Stimulated activated CD8-positive, alpha-beta memory T cell treated with anti-CD3 and anti-CD28 coated beads, Interleukin-15, amount 100 ng/mL, for 1 hour (primary cell): Measurements from ENCODE around the gene LGALS4.
"Not testable (repeated sequence)": the region's sequence is repeated elsewhere in the genome, so short reads cannot be mapped to it uniquely, and the experiment has no call there.

Experiments used
- DNase-seq: peaks from one replicate; pipeline ENCODE4 v3.0.0-alpha.2; 2020; ENCODE audit warnings: low read depth

Gene LGALS4

GRCh38 chr19:38821230-38821825, 8.6 kb upstream of the LGALS4 start:
- not testable (repeated sequence) for DNase-seq

DNA sequence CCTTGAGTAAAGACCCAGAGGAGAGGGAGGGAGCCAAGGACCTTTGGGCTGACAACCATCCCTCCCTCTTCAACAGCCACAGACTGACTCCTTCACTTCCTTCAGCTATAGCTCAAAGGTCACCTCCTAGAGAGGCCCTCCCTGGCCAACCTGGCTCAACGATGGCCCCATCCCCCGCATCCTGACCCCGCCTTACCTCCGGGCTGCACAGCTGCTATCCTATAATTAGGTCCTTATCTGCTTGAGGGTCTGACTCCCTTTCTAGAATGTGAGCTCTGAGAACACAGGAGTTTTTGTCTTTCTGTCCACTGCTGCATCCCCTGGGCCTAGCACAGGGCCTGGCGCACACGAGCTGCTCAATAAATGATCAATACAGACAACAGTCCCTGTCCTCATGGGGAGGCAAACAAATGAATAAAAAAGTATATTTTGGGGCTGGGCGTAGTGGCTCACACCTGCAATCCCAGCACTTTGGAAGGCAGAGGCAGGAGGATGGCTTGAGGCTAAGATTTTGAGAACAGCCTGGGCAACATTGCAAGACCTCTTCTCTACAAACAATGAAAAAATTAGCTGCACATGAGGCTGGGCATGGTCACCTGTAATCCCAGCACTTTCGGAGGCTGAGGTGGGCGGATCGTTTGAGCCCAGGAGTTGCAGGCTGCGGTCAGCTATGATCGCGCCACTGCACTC, 6.6 kb upstream of the LGALS4 start:
- DNase-seq, result no peak

DNA sequence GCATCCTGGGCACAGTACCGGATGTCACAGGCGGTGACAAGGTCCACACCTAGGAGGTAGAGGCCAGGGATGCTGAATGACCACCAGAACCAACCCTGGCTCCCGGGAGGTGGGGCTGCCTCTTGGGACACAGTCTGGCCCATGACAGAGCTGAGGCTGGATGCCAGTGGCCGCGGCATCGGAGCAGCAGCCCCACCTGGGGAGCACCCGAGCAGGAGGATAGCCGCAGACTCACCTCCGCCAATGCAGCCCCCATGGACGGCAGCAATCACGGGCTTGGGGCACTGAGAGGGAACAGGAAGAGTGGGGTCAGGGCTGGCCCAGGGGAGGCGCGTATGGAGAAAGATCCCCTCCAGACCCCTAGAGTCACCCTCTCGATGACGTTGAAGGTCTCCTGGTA, 4.3 kb upstream of the LGALS4 start:
- no peak for DNase-seq

DNA sequence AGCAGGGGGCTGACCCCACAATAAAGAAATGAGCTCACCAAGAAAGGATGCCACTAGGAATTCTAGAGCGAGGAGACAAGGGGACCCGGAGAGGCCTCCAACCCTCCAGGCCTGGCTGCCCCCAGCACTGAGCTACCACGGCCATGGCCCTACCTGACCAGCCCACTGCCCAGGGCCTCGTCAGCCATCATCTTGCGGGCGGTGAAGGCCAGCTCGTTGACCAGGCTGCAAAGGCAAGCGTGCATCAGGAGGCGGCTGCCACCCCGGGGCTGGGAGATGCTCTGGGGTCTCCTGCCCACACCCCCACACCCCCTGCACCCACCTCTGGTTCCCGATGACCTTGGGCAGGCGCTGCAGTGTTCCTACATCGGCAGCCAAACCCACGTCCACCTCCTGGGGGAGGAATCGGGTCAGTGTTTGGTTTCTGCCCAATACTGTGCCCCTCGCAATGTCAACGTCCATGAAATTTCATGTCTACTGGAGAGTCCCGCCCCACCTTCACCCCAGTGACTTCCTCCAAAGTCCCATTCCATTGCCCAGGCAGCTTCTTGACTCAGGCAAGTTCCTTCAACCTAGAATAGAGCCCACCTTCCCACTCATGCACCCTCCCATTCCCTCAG, 3.5 kb upstream of the LGALS4 start:
- no peak for DNase-seq

DNA sequence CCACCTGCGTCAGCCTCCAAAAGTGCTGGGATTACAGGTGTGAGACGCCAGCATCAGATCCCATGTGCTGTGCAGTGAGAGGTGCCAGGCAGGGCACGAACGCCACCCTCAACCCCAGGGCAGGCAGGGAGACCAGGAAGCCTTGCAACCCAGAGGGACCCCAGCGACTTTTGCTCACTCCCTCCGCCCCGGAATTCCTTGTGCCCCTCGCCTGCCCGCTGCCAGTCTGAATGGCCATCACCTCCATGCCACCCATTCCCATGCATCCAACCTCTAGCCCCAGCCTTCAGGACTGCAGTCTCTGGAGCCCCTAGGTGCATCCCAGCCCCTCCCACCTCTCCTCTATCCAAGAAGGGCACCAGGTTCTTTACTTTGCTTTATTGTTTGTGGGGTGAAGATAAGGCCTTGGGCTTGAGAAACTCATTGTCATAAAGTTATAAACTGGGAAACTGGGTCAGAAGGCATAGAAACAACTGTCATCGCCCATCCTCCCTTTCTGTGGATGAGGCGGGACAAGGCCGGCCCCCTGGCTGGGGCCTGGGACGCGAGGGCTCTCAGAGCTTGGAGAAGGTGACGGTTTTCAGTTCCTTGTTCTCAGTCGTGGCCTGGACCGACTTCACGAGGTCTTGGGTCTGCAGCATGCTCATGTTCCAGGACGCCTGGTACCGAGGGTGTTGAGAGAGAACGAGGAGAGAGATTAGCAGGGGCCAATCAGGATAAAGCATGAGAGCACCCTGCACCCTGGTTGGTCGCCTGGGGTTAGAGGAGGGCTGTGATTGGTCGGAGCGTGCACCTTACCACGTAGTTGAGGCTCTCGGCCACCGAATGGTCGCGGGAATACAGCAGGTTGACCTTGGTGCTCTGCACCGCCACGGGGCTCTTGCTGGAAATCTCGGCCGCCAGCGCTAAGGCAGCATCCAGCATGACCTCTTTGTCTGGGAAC, 2.6 kb upstream of the LGALS4 start:
- DNase-seq, result no peak

- DNase-seq, result not testable (repeated sequence)
These were observed 1.2 kb upstream of the LGALS4 start for GRCh38 chr19:38813932-38814331.

DNA sequence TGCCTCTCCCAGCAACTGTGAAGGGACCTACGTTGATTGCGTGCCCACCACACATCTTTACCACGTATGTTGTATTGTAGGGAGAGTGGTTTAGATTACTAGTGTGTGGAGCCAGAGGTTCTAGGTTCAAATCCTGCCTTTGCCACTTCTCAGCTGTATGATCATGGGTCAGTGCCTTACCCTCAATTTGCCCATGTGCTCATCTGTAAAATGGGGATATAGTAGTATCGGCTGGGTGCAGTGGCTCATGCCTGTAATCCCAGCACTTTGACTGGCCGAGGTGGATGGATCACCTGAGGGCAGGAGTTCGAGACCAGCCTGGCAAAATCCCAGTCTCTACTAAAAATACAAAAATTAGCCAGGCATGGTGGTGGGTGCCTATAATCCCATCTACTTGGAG, 578 bp upstream of the LGALS4 start:
- no peak for DNase-seq

- no peak for DNase-seq
These were observed 520 bp downstream of the LGALS4 start for GRCh38 chr19:38812009-38812840.

DNA sequence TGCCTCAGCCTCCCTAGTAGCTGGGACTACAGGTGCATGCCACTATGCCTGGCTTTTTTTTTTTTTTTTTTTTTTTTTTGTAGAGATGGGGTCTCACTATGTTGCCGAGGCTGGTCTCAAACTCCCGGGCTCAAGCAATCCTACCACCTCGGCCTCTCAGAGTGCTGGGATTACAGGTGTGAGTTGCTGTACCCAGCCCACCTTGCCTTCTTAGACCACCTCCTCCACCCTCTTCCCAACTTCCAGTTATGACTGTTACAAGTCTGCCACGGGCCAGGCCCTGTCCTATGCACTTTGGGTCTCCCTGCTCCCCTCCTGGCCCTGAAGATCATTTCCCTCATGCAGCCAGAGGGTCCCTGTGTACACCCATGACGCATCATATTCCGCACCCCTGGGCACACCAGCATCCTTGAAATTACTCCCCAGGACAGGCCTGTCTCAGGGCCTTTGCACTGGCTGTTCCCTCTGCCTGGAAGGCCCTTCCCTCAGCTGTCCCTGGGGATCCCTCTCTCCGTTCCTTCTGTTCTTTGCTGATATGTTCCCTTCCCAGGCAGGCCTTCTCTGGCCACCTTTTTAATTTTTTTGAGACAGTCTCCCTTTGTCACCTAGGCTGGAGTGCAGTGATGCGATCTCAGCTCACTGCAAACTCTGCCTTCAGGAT, 3.0 kb downstream of the LGALS4 start:
- DNase-seq, result no peak

GRCh38 chr19:38808741-38809140, 4.0 kb downstream of the LGALS4 start:
- no peak for DNase-seq

DNA sequence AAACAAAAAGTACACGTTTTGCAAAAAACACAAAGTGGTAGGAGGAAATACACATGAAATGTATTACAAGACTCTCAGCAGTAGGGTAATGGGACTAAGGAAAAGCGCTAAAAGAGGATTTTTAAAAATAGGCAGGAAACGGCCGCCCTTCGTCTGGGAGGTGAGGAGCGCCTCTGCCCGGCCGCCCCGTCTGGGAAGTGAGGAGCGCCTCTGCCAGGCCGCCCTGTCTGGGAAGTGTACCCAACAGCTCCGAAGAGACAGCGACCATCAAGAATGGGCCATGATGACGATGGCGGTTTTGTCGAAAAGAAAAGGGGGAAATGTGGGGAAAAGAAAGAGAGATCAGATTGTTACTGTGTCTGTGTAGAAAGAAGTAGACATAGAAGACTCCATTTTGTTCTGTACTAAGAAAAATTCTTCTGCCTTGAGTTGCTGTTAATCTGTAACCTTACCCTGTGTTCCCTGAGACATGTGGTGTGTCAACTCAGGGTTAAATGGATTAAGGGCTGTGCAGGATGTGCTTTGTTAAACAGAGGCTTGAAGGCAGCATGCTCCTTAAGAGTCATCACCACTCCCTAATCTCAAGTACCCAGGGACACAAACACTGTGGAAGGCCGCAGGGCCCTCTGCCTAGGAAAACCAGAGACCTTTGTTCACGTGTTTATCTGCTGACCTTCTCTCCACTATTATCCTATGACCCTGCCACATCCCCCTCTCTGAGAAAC, 5.2 kb downstream of the LGALS4 start:
- DNase-seq, result not testable (repeated sequence)

- DNase-seq, result no peak
These were observed 6.4 kb downstream of the LGALS4 start for GRCh38 chr19:38806371-38806770.

- no peak for DNase-seq
These were observed 7.6 kb downstream of the LGALS4 start for GRCh38 chr19:38805180-38805579.

DNA sequence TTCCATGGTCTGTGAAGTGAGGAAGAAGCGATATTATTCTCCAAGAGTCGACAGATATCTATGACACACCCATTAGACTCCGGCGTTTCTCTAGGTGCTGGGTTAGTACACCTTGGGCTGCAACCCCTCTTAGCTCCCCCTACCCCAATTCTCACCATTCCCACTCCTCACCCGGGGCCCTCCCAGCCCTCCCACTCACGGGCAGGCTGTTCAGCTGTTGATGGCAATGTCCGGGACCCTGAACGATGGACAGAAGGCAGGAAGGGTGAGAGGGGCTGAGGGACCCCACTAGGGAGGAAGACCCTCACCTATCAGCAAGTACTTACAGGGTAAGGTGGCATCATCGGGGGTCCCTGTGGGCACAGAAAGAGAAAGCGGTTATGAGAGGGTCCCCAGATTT, 9.2 kb downstream of the LGALS4 start:
- no peak for DNase-seq

DNA sequence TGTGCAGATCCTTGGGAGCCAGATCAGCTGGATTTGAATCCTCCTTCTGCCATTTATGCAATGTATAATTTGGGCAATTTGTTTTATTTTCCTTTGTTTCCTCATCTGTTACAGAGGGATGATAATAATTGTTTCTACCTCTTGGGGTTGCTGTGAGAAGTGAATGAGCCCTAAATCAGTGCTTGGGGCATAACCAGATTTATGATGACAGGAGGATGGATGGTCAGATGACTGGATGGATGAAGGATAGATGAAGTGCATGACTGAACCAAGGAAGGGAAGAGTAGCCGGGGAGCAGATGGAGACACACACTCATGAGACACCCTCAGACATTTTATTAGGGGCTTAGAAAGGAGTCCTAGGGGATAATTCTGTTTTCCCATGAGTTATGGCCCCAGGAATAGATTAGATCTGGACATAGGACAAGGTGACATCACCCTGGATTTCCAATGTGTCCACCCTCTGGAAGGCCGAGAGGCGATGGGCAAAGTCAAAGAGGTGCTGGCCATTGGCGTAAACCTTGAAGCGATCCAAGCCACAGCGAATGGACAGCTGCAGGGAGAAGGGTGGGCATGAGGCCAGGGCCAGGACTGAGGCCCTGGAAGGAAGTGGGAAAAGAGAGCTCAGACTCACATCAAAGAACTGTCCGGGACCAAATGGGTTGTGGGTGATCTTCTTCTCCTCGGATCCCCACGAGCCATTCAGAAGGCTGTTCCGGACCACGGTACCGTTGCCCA, 11.2 kb downstream of the LGALS4 start:
- DNase-seq, result no peak

DNA sequence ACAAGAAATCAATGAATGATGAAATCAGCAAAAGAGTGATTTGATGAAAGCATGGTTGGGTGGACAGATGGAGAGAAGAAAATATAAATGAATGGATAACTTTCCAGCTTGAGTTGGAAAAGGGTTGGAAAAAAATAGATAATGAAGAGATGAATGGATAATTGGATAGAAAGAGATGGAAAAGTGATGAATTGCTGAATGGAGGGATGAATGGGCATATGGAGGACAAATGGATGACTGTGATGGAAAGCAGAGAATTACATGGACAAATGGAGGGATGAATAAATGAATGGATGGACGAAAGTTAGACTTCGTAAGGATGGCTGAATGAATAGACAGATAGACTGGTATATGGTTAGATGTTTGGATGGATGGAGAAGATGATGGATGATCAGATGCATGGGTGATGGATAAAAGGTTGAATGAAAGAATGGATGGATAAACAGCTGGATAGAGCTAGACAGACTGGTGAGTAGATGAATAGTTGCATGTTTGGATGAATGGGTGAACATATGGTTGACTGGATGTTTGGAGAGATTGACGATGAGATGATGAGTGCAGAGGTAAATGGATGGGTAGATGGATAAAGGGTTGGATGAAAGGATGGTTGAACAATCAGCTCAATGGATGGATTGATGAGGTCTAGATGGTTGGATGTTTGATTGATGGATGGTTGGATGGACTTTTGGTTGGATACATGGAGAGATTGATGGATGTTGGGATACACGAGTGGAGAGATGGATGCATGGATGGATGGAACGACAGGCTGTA, 12.0 kb downstream of the LGALS4 start:
- DNase-seq, result no peak

DNA sequence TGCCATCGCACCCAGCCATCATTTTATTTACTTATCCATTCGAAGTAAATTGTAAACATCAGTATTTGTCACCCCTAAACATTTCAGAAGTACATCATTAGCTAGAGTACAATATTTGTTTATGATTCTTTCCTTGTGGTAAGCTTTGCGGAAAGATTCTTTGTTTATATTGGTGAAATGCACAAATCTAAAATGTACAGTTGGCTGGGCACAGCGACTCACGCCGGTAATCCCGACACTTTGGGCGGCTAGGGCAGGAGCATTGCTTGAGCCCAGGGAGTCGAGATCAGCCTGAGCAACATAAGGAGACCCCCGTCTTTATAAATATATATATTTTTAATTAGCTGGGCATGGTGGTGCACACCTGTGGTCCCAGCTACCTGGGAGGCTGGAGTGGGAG, 13.6 kb downstream of the LGALS4 start:
- no peak for DNase-seq

- DNase-seq, result not testable (repeated sequence)
These were observed 15.0 kb downstream of the LGALS4 start for GRCh38 chr19:38797781-38798180.

DNA sequence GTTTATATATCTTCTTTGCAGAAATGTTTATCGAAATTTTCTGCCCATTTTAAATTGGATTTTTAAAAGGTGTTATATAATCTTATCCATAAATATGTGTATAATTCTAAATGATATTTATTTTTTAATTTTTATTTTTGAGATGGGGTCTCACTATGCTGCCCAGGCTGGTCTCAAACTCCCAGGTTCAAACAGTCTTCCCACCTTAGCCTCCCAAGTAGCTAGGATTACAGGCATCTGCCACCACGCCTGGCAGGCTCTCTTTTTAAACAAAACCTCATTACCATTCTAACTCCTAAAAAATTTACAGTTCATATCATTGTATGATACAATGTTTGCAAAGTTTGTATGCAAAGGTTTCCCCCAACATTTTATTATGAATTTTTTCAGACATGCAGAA, 16.6 kb downstream of the LGALS4 start:
- DNase-seq, result no peak
